AG20443 (cell line): ENCODE results near the gene BTBD6.

ENCODE experiments used
- DNase-seq: peaks from one replicate; pipeline ENCODE4 v3.0.0; 2012; ENCODE audit warnings: low spot score, mixed read lengths

BTBD6 gene

DNA sequence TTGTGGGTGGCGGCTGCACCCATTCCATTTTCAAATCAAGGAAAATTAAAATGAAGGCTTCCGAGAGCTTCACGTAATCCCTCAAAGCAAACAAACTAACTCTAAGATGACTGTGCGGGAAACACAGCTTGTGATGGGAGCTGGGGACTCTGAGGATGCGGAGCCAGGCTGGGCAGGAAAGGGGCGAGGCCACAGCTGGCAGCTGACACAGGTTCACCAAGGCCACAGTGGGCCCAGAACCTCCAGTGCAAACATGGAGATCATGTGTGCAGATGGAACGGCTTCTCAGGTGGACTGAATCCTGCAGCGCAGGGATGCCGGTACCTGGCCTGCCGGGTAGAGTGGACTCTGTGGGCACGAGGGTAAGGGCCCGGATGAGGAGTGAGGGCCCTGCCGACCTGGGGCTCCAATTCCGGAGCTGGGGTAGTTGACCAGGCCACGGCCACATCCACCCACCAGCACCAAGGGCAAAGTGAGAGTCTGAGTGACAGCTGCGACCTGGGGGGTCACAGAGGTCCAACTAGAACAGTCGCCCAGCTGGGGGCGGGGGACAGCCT is 19.2 kb upstream of the BTBD6 start:
- no peak for DNase-seq

DNA sequence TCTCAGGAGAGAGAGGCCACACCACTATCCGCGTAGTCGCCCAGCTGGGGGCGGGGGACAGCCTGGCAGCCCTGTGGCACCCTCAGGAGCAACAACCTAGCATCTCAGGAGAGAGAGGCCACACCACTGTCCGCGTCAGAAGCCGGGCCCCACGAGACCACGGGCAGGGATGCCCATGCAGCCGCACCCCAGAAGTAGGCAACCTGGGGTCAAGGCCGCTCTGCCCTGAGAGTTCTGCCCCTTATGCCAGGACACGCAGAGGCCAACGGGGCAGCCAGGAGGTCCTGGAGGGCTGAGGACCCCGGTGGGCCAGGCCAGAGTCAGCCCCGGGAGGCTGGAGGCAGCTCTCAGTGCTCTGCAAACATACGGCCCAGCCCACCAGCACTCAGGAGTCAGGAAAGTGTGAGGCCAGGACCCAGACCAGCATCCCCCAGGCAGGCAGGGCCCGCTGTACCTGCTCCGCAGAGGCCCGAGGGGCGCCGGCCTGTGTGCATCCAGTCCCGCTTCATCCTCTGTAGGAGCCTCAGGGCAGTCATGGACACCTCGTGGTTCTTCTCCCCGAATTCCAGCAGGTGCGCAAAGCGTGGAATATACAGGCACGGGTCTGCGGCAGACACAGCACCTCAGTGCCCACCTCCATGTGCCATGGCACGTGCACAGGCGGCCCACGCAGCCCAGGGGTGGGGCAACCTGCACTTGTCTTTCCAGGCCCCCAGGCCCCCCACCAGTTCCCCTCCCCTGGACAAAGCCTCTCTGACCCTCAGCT is 7.3 kb upstream of the BTBD6 start:
- no peak for DNase-seq

DNA sequence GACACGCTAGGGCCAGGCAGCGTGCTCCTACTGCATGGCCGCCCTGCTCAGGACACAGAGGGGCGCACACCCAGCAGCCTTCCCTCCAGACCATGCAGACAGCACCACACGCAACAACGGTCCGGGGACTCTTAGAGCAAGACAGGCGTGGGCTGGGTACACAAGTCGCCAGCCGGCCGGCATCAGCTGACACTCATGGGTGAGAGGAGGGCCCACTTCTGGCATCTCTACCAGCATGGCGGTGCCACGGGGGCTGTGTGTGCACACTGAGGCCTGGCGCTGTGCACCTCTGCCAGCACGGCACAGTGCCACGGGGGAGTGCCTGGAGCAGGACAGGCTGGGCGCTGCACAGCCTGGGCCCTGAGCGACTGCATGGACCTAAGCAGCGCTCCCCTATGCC is 6.7 kb upstream of the BTBD6 start:
- no peak for DNase-seq

DNA sequence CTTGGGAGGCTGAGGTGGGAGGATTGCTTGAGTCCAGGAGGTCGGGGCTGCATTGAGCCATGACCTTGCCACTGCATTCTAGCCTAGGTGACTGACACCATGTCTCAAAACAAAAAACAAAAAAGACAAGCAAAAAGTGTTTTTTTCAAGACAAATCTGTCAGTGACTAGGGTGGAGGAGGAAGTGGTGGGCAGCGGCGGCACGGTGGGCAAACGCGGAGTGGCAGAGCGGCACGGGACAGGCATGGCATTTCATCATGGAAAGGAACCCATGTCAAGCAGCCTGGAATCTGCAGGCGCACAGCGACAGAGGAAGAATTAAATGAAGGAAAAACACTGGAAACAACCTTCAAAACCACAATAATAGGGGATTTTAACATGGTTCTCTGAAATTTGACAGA is 4.0 kb upstream of the BTBD6 start:
- DNase-seq = no peak

DNA sequence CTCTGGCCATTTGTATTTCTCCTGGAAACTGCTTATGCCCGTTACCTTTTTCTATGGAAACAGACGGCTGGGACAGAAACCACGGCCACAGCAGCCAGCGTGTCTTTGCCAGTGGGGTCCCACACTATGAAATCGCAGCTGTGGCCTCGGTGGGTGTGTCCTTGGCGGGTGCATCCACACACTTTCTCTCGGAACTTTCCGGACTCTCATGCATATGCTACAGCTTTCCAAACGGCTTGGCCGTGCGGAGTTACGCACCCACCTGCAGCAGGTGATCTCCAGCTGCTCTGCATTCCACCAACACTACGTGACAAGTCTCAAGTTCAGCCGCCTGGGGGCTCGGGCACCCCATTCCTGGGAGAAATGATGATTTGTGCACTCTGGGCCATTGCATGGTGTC is 1.3 kb upstream of the BTBD6 start:
- DNase-seq = no peak

DNA sequence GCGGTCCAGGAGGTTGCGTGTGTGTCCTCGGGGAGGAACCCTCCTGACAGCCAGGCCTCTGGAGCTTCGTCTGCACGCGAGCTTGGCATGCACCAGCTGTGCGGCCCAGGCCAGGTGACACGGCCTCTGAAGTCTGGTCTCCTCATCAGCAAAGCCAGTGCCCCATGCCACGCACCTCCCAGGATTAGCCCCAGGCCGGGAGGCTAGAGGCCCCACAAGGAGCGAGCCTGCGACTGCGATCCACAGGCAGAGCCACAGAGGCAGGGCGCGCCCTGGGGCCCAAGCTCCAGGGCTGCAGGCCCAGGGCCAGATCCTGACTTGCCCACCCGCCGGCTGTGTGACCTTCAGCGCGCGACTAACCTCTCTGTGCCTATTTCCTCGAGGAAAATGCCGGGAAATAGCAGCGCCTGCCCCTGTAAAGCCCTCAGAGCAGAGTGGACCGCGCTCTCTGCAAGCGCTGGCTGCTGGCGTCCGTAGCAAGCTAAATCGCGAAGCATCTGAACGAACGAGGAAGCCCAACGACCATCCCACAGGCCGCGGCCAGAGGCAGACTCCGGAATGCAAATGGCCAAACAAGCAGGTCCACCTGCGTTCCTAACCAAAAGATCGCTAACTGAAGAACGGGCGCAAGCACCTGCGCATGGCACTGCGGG is 492 bp upstream of the BTBD6 start:
- no peak for DNase-seq

DNA sequence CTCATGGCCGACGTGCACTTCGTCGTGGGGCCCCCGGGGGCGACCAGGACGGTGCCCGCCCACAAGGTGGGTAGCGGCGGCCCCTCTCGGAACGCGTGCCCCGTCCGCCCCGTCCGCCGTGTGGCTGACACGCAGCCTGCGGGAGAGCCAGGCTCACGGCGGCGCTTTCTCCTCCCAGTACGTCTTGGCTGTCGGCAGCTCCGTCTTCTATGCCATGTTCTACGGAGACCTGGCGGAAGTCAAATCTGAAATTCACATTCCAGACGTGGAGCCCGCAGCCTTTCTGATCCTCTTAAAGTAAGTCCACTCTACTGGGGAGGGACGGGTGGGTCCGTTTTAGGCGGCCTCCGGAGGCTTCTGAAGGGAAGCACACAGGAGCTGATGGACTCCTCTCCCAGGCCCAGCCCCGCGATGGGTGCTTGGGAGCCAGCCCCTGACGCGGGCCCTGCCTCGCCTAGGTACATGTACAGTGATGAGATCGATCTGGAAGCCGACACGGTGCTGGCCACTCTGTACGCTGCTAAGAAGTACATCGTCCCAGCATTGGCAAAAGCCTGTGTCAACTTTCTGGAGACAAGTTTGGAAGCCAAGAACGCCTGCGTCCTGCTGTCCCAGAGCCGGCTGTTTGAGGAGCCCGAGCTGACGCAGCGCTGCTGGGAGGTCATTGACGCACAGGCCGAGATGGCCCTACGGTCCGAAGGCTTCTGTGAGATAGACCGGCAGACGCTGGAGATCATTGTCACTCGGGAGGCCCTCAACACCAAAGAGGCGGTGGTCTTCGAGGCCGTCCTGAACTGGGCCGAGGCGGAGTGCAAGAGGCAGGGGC is 1.1 kb downstream of the BTBD6 start:
- peak; percentile 43 for DNase-seq

DNA sequence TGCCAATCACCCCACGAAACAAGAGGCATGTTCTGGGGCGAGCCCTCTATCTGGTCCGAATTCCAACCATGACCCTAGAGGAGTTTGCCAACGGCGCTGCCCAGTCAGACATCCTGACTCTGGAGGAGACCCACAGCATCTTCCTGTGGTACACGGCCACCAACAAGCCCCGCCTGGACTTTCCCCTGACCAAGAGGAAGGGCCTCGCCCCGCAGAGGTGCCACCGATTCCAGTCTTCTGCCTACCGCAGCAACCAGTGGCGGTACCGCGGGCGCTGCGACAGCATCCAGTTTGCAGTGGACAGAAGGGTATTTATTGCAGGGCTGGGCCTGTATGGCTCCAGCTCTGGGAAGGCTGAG is 1.7 kb downstream of the BTBD6 start:
- DNase-seq = no peak

DNA sequence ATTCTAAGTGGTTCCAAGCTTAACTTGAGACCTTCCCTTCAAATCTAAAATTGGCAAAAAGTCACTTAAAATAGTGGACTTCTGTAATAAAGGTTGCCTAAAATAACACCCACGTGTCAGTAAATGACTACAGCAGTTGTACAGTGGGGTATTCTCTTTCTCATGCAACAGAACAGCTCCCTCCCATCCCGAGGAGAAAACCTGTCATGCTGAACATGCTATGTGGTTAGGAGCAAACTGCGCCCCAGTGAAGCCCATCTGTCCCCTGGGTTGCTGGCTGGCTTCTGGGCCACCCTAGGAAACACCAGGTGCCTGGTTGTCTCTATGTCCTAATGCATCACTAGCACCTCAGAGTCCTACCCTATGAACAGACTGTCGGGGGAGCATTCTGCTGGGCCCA is 2.7 kb downstream of the BTBD6 start:
- DNase-seq = no peak

DNA sequence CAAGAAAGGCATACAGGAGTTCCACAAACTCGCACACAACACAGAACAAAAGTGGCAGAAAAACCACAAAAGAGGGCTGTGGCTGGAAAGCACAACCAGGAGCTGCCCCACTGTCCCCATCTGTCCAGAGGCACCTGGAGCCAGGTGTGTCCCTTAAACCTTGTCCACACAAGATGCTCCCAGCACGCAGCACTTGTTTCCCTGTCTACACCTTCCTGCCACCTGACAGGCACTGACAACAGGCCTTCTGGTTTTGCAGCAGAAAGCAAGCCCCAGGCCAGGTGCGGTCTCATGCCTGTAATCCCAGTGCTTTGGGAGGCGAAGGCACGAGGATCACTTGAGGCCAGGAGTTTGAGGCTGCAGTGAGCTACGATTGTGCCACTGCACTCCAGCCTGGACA is 3.6 kb downstream of the BTBD6 start:
- no peak for DNase-seq

DNA sequence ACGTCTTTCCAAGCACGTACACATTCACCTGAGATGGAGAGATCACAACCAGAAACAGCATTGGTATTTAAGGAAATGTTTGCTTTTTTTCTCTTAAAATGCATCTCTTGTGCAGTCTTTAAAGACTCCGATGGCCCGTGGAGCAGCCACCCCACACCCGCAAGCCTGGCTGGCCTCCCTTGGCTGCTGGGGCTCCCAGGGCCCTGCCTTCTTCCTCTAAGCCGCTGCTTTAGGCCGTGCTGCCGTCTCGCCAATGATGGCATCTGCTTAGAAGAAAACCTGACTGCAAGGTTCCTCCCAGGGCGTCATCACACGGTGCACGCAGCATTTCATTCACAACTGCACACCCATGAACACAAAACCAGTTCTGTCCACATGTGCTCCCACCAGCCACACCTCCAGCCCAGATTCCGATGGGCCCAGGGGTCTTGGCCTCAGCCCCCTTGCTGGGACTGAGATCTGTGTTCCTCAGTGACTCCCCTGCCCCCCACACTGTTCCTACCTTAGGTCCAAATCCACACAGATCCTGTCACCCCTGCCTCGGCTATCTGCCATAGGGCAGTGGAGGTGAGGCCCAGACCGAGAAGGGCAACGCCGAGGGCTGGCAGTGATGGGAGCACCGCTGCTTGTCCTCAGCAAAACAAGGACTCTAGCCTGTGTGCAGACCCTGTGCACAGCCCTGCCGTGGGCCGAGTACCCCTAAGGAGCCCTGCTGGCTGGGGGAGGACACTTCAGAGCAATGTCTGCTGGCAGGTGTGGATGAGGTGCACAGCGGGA is 4.4 kb downstream of the BTBD6 start:
- DNase-seq = no peak

DNA sequence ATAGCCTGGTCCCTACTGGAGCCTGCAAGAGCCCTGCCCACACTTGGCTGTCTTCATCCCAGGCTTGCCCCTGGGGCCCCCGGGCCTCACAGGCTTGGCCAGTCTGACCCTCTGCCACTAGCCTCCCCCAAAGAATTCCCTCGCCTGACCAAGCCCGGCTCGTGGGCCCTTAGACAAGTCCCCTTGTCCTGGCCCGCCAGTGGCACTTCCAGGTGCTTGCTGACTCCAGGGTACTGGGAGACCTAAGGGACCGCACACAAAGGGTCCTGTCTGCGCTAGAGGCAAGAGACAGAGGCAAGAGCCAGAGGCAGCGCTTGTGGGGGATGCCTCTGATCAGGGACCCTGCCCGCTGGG is 5.0 kb downstream of the BTBD6 start:
- DNase-seq = no peak

DNA sequence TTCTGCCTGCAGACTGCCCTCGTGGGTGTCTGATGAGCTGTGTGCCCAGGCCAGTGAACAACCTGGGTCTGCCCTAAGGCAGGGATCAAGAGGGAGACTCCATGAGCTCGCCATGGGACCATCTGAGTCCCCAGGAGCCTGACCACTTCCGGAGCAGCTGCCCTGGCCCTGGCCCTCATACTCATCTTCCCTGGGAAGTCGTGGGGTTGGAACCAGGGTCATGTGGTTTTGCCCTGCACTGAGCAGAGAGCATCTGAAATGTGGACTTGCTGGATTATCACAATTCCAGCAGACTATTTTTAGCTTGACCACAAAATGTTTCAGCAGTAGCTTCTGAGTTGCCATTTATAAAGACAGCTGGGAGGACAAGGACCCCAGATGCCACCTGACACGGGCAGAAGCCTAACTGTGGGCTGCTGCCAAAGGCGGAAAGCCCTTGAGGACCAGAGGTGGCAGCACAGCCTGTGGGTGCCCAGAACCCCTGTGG is 6.7 kb downstream of the BTBD6 start:
- peak; percentile 47 for DNase-seq

DNA sequence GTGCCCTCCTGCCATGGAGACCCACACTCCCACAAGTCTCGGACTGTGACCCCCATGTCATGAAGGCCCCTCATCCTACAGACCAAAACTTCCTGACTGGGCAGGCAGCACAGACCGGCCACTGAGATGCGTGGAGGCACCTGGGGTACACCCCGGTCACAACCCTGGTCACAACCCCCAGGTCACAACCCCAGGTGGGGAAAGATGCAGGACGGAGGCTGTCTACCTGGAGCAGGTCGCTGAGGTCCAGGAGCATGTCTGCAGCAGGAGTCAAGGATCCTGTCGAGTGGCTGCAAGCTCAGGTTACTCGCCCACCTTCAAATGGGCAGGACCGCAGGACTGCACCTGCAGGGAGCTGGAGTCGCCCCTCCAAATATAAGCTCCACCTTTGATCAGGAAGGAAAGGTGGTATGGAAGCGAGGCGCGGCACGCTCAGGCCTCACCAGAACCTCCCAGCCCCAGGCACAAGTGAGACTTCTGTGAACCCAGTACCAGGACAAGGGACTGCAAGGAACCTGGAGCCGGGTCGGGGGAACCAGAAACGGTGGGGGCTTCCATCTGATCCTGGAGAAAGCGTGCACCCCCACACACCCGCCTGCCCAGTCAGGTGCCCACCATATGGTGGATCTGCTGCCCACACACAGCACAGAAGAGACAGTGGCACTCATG is 8.1 kb downstream of the BTBD6 start:
- no peak for DNase-seq

DNA sequence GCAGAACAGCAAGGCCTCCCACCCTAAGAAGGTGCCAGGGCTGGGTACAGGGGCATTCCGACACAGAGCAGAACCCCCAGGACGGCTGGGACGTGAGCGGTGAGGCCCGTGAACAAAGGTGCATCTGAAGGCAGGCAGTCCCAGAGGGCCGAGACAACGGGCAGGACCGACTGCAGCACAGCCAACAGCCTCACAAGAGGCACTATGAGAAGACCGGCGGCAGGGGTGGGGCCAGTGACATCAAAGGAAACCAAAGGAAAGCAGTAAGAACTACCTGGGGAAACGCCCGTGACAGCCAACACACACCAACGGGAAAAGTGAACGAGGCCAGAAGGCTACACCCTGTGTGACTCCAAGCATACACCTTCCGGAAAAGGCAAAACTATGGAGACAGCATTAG is 9.1 kb downstream of the BTBD6 start:
- no peak for DNase-seq

DNA sequence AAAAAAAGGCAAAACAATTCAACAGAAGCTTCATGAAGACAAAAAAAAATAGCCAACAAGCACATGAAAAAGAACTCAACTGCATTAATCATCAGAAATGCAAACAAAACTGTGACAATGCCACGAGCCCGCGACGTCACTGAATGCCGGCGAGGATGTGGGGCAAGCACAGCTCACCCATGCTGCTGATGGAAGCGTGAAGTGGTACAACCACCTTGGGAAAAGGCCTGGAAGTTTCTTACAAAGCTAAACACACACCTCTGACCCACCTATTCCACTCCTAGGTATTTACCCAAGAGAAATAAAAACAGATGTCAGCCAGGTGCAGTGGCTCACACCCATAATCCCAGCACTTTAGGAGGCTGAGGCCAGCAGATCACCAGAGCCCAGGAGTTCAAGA is 10.5 kb downstream of the BTBD6 start:
- no peak for DNase-seq

DNA sequence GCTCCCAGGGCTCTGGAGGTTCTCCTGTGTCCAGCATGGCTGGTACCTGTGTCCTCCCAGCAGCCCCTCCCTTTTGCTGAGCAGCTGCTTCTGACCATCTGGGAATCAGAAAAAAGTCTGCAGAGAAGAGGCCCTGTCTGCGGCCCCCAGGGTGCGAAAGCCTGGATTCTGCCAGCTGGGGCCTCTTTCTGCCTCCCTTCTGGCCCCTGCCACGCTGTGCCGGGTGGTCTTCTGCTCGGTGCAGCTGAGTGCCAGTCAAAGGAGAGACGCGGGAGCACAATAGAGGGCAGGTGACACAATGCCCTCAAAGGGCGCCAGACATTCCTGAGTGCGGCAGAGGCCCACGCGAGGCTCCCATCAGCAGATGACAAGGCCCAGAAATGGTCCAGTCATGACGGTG is 12.6 kb downstream of the BTBD6 start:
- no peak for DNase-seq

DNA sequence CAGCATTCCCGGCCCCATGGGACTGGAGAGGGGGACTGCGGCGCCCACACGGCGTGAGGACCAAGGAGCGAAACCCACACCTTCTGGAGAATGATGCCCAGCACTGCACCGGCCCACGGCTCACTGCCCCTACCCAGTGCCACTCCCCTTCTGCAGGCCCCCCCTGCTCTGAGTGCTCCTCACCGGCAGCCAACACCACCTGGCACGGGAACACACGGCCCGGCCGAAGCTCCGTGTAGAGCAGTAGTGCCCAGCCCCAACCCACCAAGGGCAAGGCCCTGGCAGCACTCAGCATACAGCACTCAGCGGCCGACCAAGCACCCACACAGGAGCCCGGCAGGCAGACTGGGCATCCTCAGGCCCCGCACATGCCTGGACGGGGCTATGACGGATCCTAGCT is 13.4 kb downstream of the BTBD6 start:
- DNase-seq = no peak

DNA sequence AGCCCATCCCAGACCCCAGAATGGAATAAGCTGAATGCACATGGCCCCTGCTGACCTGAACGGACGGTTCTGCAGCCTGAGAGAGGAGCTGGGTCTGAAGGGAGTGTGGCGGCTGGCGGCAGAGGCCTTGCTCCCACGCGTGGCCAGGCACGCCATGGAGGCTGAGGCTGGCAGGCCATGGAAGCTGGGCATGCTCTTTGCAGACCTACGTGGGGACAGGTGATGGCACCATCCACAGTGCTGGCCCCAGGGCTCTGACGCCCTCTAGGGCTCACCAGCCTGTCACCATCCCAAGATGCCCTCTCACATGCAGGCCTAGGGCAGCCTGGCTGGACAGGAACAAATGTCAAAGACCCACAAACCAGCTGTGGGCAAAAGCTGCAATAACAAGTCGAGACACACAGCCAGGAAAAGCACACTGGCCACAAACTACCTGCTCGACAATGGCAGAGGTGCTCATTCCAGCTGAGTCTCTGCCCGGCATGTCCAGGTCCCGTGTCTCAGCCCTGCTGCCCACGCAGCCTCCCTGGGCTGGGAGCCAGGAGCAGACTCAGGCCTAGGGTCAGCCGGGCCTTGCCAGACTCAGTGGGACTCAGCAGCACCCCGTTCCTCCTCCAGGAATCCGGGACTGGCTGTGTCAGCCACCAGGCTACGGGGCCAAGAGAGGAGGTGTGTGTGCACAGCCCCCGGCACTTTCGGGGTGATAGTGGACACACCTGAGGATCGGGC is 19.7 kb downstream of the BTBD6 start:
- DNase-seq = no peak

DNA sequence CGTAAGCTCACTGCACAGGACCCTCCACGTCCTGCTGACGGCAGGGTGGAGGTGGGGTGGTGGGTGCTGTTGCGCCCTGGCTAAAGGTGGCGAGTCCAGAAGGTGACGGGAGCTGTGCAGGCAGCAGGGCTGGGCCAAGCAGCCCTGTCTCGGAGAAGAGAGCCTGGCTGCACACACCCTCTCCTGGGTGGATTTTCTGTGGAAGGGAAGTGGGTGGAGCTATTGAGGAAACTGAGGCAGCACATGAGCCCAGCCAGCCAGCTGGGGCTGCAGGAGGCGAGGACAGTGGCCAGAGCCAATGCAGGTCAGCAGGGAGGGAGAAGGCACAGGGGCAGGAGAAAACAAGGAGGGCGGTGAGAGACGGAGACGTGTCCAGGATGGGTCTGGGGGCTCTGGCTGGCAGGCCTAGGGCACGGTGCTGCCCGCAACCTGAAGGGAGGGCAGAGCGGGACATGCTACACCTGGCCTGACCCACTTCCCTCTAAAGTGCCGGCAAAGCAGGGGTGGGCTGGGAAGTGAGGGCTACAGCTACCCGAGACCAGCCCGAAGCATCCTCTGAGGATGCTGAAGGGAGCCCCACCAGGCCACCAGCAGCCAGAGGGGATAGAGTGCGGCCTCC is 20.5 kb downstream of the BTBD6 start:
- no peak for DNase-seq
